OCI-LY7 (cell line): ENCODE measurements around the gene ZMYND8. TPM values are rescaled to one million over a fixed set of nuclear protein-coding genes. Genes with fewer than 3 reads are reported as not detected.

Experiments
- BruUV-seq: library from RNA; stranded (reverse); fragments of 400-500 nt; replicated peaks from 2 replicates; lab custom pipeline; 2021; lab: Mats Ljungman, UMichigan
- CTCF ChIA-PET: fragments of 300-600 bp; sonication (Branson Sonifier 250); formaldehyde crosslinking; loops from one replicate; lab custom pipeline; 2022; ENCODE audit warnings: antibody characterized with exemption; ENCODE audit not compliant: unreplicated experiment; lab: Charles Lee
- POLR2A ChIA-PET: fragments of 300-600 bp; sonication (Branson Sonifier 250); formaldehyde crosslinking; loops from one replicate; lab custom pipeline; 2022; ENCODE audit warnings: antibody characterized with exemption; lab: Charles Lee
- DNase-seq: peaks from one replicate; pipeline ENCODE4 v3.0.0-alpha.2; 2015; ENCODE audit warnings: low spot score
- H2AFZ ChIP-seq: fragments of 200-600 bp; sonication (generic), shearing (Covaris generic); 2 replicates; pipeline ENCODE4 v1.6.1; 2014; ENCODE audit warnings: mild to moderate bottlenecking, antibody characterized with exemption, low read length, moderate library complexity
- H3K27ac ChIP-seq: fragments of 200-600 bp; sonication (generic); 2 replicates; pipeline ENCODE4 v1.5.1; 2014; ENCODE audit warnings: mixed run types, low read depth, mild to moderate bottlenecking, moderate library complexity, low read length, inconsistent platforms; ENCODE audit not compliant: poor library complexity, severe bottlenecking
- H3K36me3 ChIP-seq: fragments of 200-600 bp; sonication (generic); 2 replicates; pipeline ENCODE4 v1.6.1; 2014; ENCODE audit warnings: mild to moderate bottlenecking, antibody characterized with exemption, low read length, moderate library complexity, mixed read lengths; ENCODE audit not compliant: insufficient read depth
- H3K4me1 ChIP-seq: fragments of 200-600 bp; sonication (generic); 2 replicates; pipeline ENCODE4 v1.5.1; 2014; ENCODE audit warnings: mild to moderate bottlenecking, low read length; ENCODE audit not compliant: insufficient read depth, poor library complexity, severe bottlenecking
- H3K4me2 ChIP-seq: fragments of 200-600 bp; sonication (generic); 2 replicates; pipeline ENCODE4 v1.6.1; 2014; ENCODE audit warnings: mild to moderate bottlenecking, low read length
- H3K4me3 ChIP-seq: fragments of 200-600 bp; sonication (generic); 2 replicates; pipeline ENCODE4 v1.5.1; 2014; ENCODE audit warnings: mild to moderate bottlenecking, low read depth, low read length; ENCODE audit not compliant: poor library complexity, severe bottlenecking
- H3K79me2 ChIP-seq: fragments of 200-600 bp; sonication (generic); 2 replicates; pipeline ENCODE4 v1.6.1; 2016; ENCODE audit warnings: low read depth, mild to moderate bottlenecking, low read length, moderate library complexity, mixed read lengths; ENCODE audit not compliant: insufficient read depth
- H3K9me2 ChIP-seq: fragments of 200-600 bp; sonication (generic); 2 replicates; pipeline ENCODE4 v1.6.1; 2016; ENCODE audit warnings: mild to moderate bottlenecking, low read length, mixed read lengths; ENCODE audit not compliant: insufficient read depth
- H3K9me3 ChIP-seq: fragments of 200-600 bp; sonication (generic); 2 replicates; pipeline ENCODE4 v1.6.1; 2014; ENCODE audit warnings: mild to moderate bottlenecking, mixed run types, low read length, mixed read lengths
- H4K20me1 ChIP-seq: fragments of 200-600 bp; sonication (generic); 2 replicates; pipeline ENCODE4 v1.6.1; 2014; ENCODE audit warnings: mild to moderate bottlenecking, antibody characterized with exemption, low read length, moderate library complexity, mixed read lengths; ENCODE audit not compliant: insufficient read depth
- CTCF ChIP-seq: fragments of 200-600 bp; sonication (generic); conservative IDR thresholded peaks from 2 replicates; pipeline ENCODE4 v1.5.1; 2014; ENCODE audit warnings: mild to moderate bottlenecking, antibody characterized with exemption, low read length, moderate library complexity, mixed read lengths
- EZH2phosphoT487 ChIP-seq: fragments of 200-600 bp; sonication (generic); IDR thresholded peaks from 2 replicates; pipeline ENCODE4 v1.6.1; 2018; ENCODE audit warnings: low read depth, borderline replicate concordance, mild to moderate bottlenecking, mixed run types, antibody characterized with exemption, low read length, moderate library complexity, mixed read lengths
- intact Hi-C: fragments of 100-400 bp; cut with micrococcal nuclease; formaldehyde crosslinking; loops from one replicate; pipeline ENCODE4 v1.10.0; 2022; ENCODE audit not compliant: unreplicated experiment
- total RNA-seq, 2 experiments: library from RNA; depleted of rRNA in 1 of 2; stranded (reverse); fragments of >200 nt in 1 of 2; shearing (Covaris generic) in 1 of 2; gene quantifications; 2 replicates each; pipeline ENCODE4 v1.2.3, GENCODE V29; 2014 to 2022

The ZMYND8 gene
- total RNA-seq, 2 experiments from 2014 or later = 30.4 to 69.1 TPM

DNA sequence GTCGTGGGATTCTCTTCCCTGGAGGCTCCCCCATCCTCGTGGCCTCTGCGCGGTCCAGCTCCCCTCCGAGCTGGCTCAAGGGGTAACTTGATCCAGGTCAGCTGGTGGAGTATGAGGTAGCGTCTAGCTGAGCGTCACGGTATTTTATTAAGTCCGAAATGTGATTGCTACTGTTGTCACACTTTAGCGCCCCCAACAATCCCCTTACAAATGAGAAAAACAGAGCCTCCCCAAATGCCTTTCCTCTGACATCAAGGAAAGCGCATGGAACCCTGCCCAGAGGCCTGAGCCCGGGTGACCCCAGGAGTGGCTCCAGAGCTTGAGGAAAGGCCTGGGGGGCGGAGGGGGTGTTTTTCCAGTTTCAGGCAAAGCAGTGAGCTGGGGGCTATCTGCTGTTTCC is 192.4 kb downstream of the ZMYND8 start:
- no peak overlapping the region for H3K4me2 ChIP-seq
- no peaks in the 10 kb centered on the region for H3K9me2 ChIP-seq
- H3K36me3 ChIP-seq = no peaks in the 10 kb centered on the region
- intact Hi-C loops = no loop called here
- H3K9me3 ChIP-seq = no peaks in the 10 kb centered on the region
- H3K27ac ChIP-seq = no peak overlapping the region
- ChIA-PET POLR2A (interaction anchor here (0.6 to 0.7 kb wide), 2 partner anchors 24 to 53 kb away, joined by 9 read pairs; no protein-coding TSS in a partner anchor), CTCF (interaction anchor here (0.5 kb wide), 1 partner anchor 513 kb away, joined by 3 read pairs; no protein-coding TSS in a partner anchor)
- H3K79me2 ChIP-seq = no peaks in the 10 kb centered on the region
- H4K20me1 ChIP-seq = no peaks in the 10 kb centered on the region
- TF ChIP-seq CTCF = no peak
- TF ChIP-seq EZH2phosphoT487 = no peak
- no peak overlapping the region for H2AFZ ChIP-seq
- no peaks in the 10 kb centered on the region for H3K4me1 ChIP-seq
- no TSS peak for BruUV-seq
- DNase-seq = no peak
- no peak overlapping the region for H3K4me3 ChIP-seq

DNA sequence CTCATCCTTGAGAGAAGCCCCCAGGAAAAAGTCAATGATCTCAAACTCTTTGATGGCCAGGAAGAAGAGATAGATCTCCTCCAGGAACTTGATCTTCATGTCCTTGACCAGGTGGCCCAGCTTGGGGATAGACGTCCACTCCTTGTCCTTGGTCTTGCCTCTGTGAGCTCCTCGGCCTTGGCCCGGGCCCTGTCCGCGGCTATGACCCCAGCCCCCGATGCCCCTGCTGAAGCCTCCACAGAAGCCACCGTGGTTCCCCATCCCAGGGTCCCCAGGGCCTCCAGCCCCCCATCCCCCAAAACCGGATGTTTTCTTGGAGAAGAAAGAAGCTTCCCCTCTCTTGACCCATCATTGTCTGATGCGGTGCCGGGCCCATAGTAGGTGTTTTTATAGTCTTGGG is 195.1 kb downstream of the ZMYND8 start:
- no peak overlapping the region for H2AFZ ChIP-seq
- POLR2A ChIA-PET = interaction anchor here (0.5 kb wide), 1 partner anchor 14 kb away, joined by 3 read pairs; no protein-coding TSS in a partner anchor
- H3K9me2 ChIP-seq = no peaks in the 10 kb centered on the region
- no peaks in the 10 kb centered on the region for H3K4me1 ChIP-seq
- no peaks in the 10 kb centered on the region for H3K79me2 ChIP-seq
- no TSS peak for BruUV-seq
- no peak overlapping the region for H3K27ac ChIP-seq
- no peak for DNase-seq
- H3K4me3 ChIP-seq = no peak overlapping the region
- TF ChIP-seq EZH2phosphoT487 (no peak), CTCF (no peak)
- CTCF ChIA-PET = no interaction called here
- no peaks in the 10 kb centered on the region for H3K9me3 ChIP-seq
- H3K4me2 ChIP-seq = no peak overlapping the region
- no peaks in the 10 kb centered on the region for H4K20me1 ChIP-seq
- no peaks in the 10 kb centered on the region for H3K36me3 ChIP-seq
- intact Hi-C loops = no loop called here

GRCh38 chr20:47160992-47161391 is 195.5 kb downstream of the ZMYND8 start:
- Histone ChIP-seq H3K9me3 (no peaks in the 10 kb centered on the region), H3K36me3 (no peaks in the 10 kb centered on the region), H3K4me2 (no peak overlapping the region), H3K9me2 (no peaks in the 10 kb centered on the region), H3K79me2 (no peaks in the 10 kb centered on the region), H2AFZ (no peak overlapping the region), H3K27ac (no peak overlapping the region), H3K4me3 (no peak overlapping the region), H3K4me1 (no peaks in the 10 kb centered on the region), H4K20me1 (no peaks in the 10 kb centered on the region)
- POLR2A ChIA-PET = interaction anchor here (0.5 kb wide), 1 partner anchor 13 kb away, joined by 3 read pairs; no protein-coding TSS in a partner anchor
- TF ChIP-seq EZH2phosphoT487 (no peak), CTCF (no peak)
- BruUV-seq = no TSS peak
- CTCF ChIA-PET = no interaction called here
- no peak for DNase-seq
- intact Hi-C loops = no loop called here
